ENCODE results near the gene MSI2. TPM values are rescaled to one million over a fixed set of nuclear protein-coding genes. Genes with fewer than 3 reads are reported as not detected.

The MSI2 gene
- total RNA-seq, 1 donor from 2014 or later: 60.6 TPM

DNA sequence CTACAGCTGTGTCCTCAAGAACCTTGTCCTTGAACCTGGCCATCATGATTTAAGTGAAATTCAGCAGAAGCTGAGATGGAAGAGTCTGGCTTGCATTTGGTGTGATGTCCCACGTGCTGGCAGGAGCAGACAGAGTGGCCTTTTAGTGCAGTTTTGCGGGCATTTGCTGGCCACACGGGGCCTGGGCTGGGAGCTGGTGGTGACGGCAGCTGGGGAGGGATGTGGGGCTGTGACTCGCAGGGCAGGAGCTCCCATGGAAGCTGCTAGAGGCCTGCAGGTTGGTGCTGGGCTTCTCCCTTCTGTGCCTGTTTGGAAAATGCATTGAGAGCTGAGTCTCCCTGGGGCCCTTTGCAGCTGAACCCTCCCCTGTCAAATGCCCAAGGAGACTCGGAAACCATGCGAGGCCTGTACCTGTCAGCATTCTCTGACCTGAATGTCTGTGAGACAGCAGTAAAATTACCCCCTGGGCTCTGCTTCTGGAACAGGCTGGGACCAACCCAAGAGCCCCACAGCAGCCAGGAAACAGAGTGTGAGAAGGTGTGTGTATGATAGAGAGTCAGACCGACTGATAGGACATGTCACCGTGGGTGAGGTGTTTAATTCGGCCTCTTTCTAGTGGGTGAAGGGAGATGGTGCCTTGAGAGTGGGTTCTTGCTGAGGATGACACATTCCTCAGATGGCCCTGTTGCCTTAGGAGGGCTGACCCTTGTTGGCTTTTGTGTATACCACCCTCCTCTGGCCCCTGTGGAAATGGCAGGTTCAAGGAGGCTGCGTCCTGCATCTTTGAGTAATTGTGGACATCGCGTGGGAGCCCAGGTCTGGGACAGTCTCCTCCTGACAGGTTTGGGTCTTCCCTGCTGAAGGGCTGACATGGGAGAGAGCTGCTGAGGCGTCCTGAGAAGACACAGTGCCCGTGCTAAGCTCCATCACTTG, 145.5 kb downstream of the MSI2 start:
- Mint-ChIP-seq H3K36me3 (ENCODE audit: low read depth, unreplicated experiment) (no peaks in the 10 kb centered on the region), H3K4me1 (ENCODE audit: unreplicated experiment) (peaks cover 20% of the 10 kb centered on the region), H3K4me3 (ENCODE audit: unreplicated experiment) (no peak overlapping the region), H3K27me3 (ENCODE audit: unreplicated experiment) (peaks cover 4% of the 10 kb centered on the region), H3K9me3 (ENCODE audit: unreplicated experiment) (no peaks in the 10 kb centered on the region), H3K27ac (ENCODE audit: unreplicated experiment) (no peak overlapping the region)
- TF ChIP-seq CTCF (IDR thresholded peaks at IDR 0.05; ENCODE audit: unreplicated experiment): no peak
- DNase-seq (ENCODE audit: low spot score): peak; percentile 36

DNA sequence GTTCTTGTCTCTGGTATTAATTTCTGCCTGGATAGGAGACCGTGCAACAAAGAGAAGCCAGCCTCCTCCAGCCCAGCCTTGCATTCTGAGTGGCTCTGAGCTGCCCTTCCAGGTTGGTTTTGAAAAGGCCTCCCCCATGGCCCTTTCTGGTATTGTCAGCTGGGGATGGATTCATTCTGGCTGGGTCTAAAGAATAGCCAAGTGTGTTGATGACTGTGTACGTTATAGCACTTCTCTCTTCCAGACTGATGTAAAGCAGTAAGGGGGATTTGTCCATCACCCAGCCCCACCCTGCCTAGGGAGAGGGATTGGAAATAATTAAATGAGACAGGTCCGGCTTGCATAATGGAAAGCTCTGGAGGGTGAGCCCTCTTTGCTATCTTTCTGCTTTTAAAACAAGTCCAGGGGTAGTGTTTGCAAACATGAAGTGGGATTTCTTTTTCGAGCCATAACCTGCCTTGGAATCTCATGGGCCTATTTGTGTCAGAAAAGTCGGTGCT, 146.4 kb downstream of the MSI2 start:
- Mint-ChIP-seq H3K27me3 (ENCODE audit: unreplicated experiment) (peaks cover 4% of the 10 kb centered on the region), H3K4me1 (ENCODE audit: unreplicated experiment) (peaks cover 29% of the 10 kb centered on the region)

GRCh38 chr17:57403236-57403635, 146.9 kb downstream of the MSI2 start:
- Mint-ChIP-seq H3K4me3 (ENCODE audit: unreplicated experiment) (no peak overlapping the region), H3K4me1 (ENCODE audit: unreplicated experiment) (peaks cover 34% of the 10 kb centered on the region), H3K9me3 (ENCODE audit: unreplicated experiment) (no peaks in the 10 kb centered on the region)

More for the DNA sequence above, 146.4 kb downstream of the MSI2 start:
- Mint-ChIP-seq H3K4me3 (ENCODE audit: unreplicated experiment) (no peak overlapping the region), H3K27ac (ENCODE audit: unreplicated experiment) (no peak overlapping the region), H3K36me3 (ENCODE audit: low read depth, unreplicated experiment) (no peaks in the 10 kb centered on the region), H3K9me3 (ENCODE audit: unreplicated experiment) (no peaks in the 10 kb centered on the region)
- TF ChIP-seq CTCF (IDR thresholded peaks at IDR 0.05; ENCODE audit: unreplicated experiment): no peak
- DNase-seq (ENCODE audit: low spot score): no peak

DNA sequence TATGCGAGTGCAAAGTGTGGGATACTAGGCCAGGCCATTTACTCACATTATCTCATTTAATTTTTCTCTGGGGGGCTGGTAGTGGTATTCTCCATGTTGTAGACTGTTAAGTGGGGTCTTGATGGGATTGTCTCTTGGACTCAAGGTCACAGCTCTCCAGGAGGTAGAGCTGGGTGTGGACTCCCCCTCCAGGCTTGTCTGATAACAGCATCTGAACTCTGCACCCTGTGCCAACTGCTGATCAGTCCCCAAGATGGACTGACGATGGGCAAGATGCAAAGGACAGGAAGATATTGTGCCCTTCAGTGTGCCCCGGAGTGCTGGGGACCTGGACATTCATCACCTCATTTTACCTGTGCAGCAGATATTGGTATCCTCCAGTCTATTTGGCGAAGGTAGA, 147.8 kb downstream of the MSI2 start:
- H3K4me1 Mint-ChIP-seq (ENCODE audit: unreplicated experiment): peaks cover 42% of the 10 kb centered on the region
- H3K27me3 Mint-ChIP-seq (ENCODE audit: unreplicated experiment): peaks cover 6% of the 10 kb centered on the region
- no peak for TF ChIP-seq CTCF (IDR thresholded peaks at IDR 0.05; ENCODE audit: unreplicated experiment)
- no peak overlapping the region for H3K4me3 Mint-ChIP-seq (ENCODE audit: unreplicated experiment)
- H3K27ac Mint-ChIP-seq (ENCODE audit: unreplicated experiment): no peak overlapping the region
- no peak for DNase-seq (ENCODE audit: low spot score)
- no peaks in the 10 kb centered on the region for H3K9me3 Mint-ChIP-seq (ENCODE audit: unreplicated experiment)
- no peaks in the 10 kb centered on the region for H3K36me3 Mint-ChIP-seq (ENCODE audit: low read depth, unreplicated experiment)

More at GRCh38 chr17:57403236-57403635, 146.9 kb downstream of the MSI2 start:
- Mint-ChIP-seq H3K27ac (ENCODE audit: unreplicated experiment) (no peak overlapping the region), H3K36me3 (ENCODE audit: low read depth, unreplicated experiment) (no peaks in the 10 kb centered on the region), H3K27me3 (ENCODE audit: unreplicated experiment) (peaks cover 5% of the 10 kb centered on the region)
- no peak for DNase-seq (ENCODE audit: low spot score)
- no peak for TF ChIP-seq CTCF (IDR thresholded peaks at IDR 0.05; ENCODE audit: unreplicated experiment)

Data from endothelial cell (in vitro differentiated cells).